Effector CD4-positive, alpha-beta T cell (primary cell): Measurements from ENCODE around the gene CCDC144A.
"Not testable (repeated sequence)": the region's sequence is repeated elsewhere in the genome, so short reads cannot be mapped to it uniquely, and the experiment has no call there.

Experiments used
- DNase-seq: peaks from one replicate; pipeline ENCODE4 v3.0.0-alpha.2; 2020

CCDC144A gene

GRCh38 chr17:16818821-16819683 is 129.0 kb downstream of the CCDC144A start:
- no peak for DNase-seq

DNA sequence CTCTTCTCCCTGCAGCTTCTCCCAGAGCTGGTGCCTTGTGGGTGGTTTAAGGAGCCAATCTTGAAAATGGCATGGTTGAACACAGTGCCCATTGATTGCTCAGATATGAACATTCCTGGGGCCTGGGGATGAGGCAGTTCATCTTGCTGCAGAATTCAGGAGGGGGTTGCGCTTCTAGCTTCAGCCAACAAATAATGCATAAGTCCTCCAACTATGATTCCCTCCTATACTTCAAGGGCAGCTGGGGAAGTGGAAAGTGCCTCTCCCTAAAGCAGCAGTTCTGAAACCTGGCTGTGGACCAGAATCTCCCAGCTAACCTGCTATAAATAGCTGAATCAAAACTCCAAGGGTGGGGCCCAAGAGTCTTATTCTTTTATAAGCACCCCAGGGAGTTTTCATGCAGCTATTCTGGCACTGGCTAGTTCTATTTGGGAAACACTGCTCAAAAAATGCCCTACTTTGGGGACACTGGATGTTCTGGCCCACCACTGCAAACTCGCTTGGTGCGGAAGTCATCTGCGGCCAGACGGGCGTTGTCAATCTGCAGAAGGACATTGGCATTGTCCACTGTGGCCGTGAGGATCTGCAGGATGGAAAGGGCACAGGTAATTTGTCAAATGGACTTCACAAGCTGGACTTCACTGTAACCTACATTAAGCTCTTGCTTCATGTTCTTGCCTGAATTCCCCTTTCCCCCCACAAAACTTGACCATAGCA is 130.3 kb downstream of the CCDC144A start:
- no peak for DNase-seq

GRCh38 chr17:16820979-16821543 is 131.0 kb downstream of the CCDC144A start:
- DNase-seq, result no peak

DNA sequence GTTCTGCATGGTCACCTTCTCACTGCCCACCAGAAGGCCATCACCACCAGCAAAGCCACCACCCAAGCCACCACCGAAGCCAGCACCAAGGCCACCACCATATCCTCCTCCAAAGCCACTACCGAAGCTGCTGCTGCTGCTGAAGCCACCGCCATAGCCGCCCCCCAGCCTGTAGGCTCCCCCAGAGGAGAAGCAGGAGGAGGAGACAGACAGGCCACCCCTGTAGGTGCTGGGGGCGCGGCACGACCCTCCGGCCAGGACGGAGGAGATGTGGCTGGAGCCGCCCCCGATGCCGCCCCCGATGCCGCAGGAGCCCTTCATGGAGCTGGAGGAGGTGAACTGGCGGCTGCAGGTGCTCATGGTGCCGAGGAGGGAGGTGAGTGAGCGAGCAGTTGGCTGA is 132.1 kb downstream of the CCDC144A start:
- DNase-seq, result not testable (repeated sequence)

DNA sequence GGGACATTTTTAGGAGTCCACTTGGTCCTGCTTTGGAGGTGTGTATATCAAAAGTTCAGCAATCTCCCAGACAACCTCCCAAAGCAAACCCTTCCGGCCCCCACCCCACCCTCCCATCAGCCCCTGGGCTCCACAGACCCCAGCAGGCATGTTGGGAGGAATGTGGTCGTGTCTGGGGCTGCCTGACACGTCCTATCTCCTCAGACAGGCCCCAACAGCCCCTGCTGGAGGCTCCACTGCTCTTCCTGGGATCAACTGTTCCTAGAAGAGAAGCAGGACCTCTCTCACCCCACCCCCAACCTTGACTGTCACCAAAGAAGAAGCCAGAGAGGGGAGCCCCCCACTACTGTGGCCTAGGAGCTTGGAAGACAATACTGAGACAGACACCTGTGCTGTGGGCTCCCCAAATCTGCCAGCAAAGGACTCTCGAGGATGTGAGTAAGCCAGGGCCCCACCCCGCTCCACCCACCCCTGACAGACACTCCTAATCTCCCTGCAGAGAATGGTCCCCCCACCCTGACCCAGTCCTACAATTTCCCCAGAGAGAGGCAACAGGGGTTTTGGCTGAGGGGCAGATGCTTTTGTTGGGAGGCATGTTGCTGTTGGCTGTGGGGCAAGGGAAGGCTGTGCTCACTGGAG is 133.8 kb downstream of the CCDC144A start:
- not testable (repeated sequence) for DNase-seq
